ENCODE data around the gene AGPAT1. TPM values are rescaled to one million over a fixed set of nuclear protein-coding genes. Genes with fewer than 3 reads are reported as not detected.

Gene AGPAT1
- total RNA-seq, 4 donors from 2014 or later: 17.6 to 34.0 (median 19.1) TPM

GRCh38 chr6:32154514-32155161, 21.2 kb downstream of the AGPAT1 start:
- Histone ChIP-seq H3K4me1 (peaks cover 19 to 61% (median 26%) of the 10 kb centered on the region in 3 donors), H3K27ac (peak overlapping the region; percentile 87 to 98 (median 94)), H3K27me3 (peaks cover 0 to 6% (median 0%) of the 10 kb centered on the region in 4 donors), H3K9me3 (no peaks in the 10 kb centered on the region), H3K4me3 (peak overlapping the region; percentile 61 to 95 (median 78)), H3K36me3 (peaks cover 16 to 40% (median 22%) of the 10 kb centered on the region in 3 donors)
- 0 to 8% methylated on average over 4 to 10 of the region's 34 CpGs for WGBS, 2 donors
- no peak for DNase-seq
- TF ChIP-seq POLR2A (IDR thresholded peaks at IDR 0.05) (no peak), CTCF (IDR thresholded peaks at IDR 0.05) (peak; percentile 28 to 77 (median 66))
- intact Hi-C loops (cut with DNase I): no loop called here

- WGBS, 2 donors: 0 to 1% methylated on average over 16 to 45 of the region's 52 CpGs
- TF ChIP-seq POLR2A (IDR thresholded peaks at IDR 0.05) (peak in 2 of 4 donors; percentile 19 to 29), CTCF (IDR thresholded peaks at IDR 0.05) (peak in 4 of 6 experiments; percentile 11 to 25 (median 14))
- no peak for DNase-seq
- peak within 1 kb of the TSS; percentile 61 to 95 (median 78) for H3K4me3 ChIP-seq
- peak within 1 kb of the TSS; percentile 87 to 98 (median 94) for H3K27ac ChIP-seq
- intact Hi-C loops (cut with DNase I): no loop called here
- peaks cover 0 to 14% (median 0%) of the 10 kb centered on the region in 4 donors for H3K27me3 ChIP-seq
- H3K36me3 ChIP-seq: peaks cover 15 to 40% (median 22%) of the 10 kb centered on the region in 3 donors
- H3K4me1 ChIP-seq: peaks cover 19 to 67% (median 26%) of the 10 kb centered on the region in 3 donors
- no peaks in the 10 kb centered on the region for H3K9me3 ChIP-seq
These were observed 22.0 kb downstream of the AGPAT1 start, which contains the start of gene PPT2 for GRCh38 chr6:32153564-32154513. Gene PPT2 (plus strand): TSS chr6:32154141. CDS start chr6:32154595, 454 bp downstream.

GRCh38 chr6:32152769-32153563, 22.9 kb downstream of the AGPAT1 start:
- Histone ChIP-seq H3K27me3 (peaks cover 0 to 16% (median 0%) of the 10 kb centered on the region in 4 donors), H3K36me3 (peaks cover 6 to 36% (median 21%) of the 10 kb centered on the region in 3 donors), H3K4me3 (peak overlapping the region; percentile 61 to 95 (median 78)), H3K27ac (peak overlapping the region; percentile 87 to 98 (median 94)), H3K9me3 (no peaks in the 10 kb centered on the region), H3K4me1 (peaks cover 19 to 76% (median 26%) of the 10 kb centered on the region in 3 donors)
- DNase-seq: no peak
- 24 to 28% methylated on average over 32 to 35 of the region's 35 CpGs for WGBS, 2 donors
- TF ChIP-seq POLR2A (IDR thresholded peaks at IDR 0.05): no peak
- no peak for TF ChIP-seq CTCF (IDR thresholded peaks at IDR 0.05)
- intact Hi-C loops (cut with DNase I): no loop called here

- Histone ChIP-seq H3K27me3 (peaks cover 0 to 16% (median 0%) of the 10 kb centered on the region in 4 donors), H3K4me1 (peaks cover 19 to 78% (median 26%) of the 10 kb centered on the region in 3 donors), H3K27ac (peak within 1 kb of the TSS; percentile 87 to 98 (median 94)), H3K9me3 (no peaks in the 10 kb centered on the region), H3K4me3 (peak within 1 kb of the TSS; percentile 61 to 95 (median 78)), H3K36me3 (peaks cover 0 to 28% (median 13%) of the 10 kb centered on the region in 3 donors)
- intact Hi-C loops (cut with DNase I): no loop called here
- DNase-seq: no peak
- 19 to 31% methylated on average over 7 to 8 of the region's 24 CpGs for WGBS, 2 donors
- no peak for TF ChIP-seq POLR2A (IDR thresholded peaks at IDR 0.05)
- TF ChIP-seq CTCF (IDR thresholded peaks at IDR 0.05): no peak
These were observed 23.8 kb downstream of the AGPAT1 start, which contains the start of gene PRRT1 for GRCh38 chr6:32151863-32152768. Gene PRRT1 (minus strand): TSS chr6:32151939. CDS start chr6:32151827, 112 bp downstream.

All from esophagus squamous epithelium (tissue), 5 donors.